H7 (cell line): ENCODE data around the gene CCL5. TPM values are rescaled to one million over a fixed set of nuclear protein-coding genes. Genes with fewer than 3 reads are reported as not detected.

Experiments
- DNase-seq: peaks from one replicate; pipeline ENCODE4 v3.0.0; 2012
- H3K27me3 ChIP-seq: 2 replicates; pipeline ENCODE4 v1.6.0; 2011; ENCODE audit warnings: mild to moderate bottlenecking, low read length; ENCODE audit not compliant: control insufficient read depth, insufficient read depth
- H3K36me3 ChIP-seq: replicated peaks from 2 replicates; pipeline ENCODE4 v1.5.1; 2011; ENCODE audit warnings: low read length; ENCODE audit not compliant: control insufficient read depth, insufficient read depth
- H3K4me3 ChIP-seq: 2 replicates; pipeline ENCODE4 v1.5.1; 2011; ENCODE audit warnings: low read depth, mild to moderate bottlenecking, control low read depth, low read length, moderate library complexity; ENCODE audit not compliant: insufficient read depth
- total RNA-seq: library from RNA; depleted of rRNA; stranded (reverse); fragments of >200 nt; shearing (Covaris generic); gene quantifications from 2 replicates; pipeline ENCODE4 v1.2.3, GENCODE V29; 2014

The CCL5 gene
- total RNA-seq, 1 experiment from 2014 or later: not detected

- no peaks in the 10 kb centered on the region for H3K27me3 ChIP-seq
- no peak for DNase-seq
- no peak overlapping the region for H3K4me3 ChIP-seq
- H3K36me3 ChIP-seq: no peaks in the 10 kb centered on the region
Observed at GRCh38 chr17:35866341-35866950, 13.7 kb downstream of the CCL5 start.

DNA sequence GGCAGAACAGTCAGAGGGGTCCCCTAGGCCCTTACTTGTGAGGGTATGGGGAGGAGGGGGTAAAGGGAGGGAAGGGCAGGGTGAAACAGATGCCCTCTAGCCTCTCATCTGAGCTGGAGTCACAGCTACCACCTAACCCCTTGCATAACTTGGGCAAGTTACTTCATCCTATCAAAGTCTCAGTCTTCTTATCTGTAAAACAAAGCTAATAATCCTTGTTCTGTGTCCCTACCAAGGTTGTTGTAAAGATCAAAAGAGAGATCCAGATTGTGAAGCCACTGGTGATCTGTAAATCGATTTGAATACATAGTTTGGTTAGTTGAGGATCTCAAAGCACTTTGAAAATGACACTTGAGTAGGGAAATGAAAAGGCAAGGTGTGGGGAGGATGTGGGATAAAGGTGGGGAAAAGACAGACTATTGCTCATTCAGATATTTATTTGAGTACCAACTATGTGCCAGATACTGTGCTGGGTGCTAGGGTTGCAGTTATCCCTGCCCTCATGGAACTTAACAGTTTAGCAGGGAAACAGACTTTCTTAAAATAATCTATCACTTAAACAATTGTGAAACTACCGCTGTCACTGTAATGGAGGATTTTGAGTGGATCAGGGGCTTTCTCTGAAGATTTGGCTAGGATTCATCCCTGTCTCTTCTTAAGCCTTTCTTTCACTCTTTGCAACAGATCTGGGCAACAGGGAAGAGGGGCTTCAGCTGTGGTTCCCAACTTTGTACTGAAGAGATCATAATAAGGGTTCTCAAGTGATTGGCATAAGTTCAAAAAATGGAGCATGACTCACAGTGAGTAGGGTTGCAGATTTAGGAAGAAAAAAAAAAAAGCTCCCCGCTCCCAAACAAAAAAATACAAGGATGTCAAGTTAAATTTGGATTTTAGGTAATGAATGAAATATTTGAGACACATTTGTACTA is 14.5 kb downstream of the CCL5 start:
- H3K4me3 ChIP-seq: no peak overlapping the region
- H3K27me3 ChIP-seq: no peaks in the 10 kb centered on the region
- no peak for DNase-seq
- no peaks in the 10 kb centered on the region for H3K36me3 ChIP-seq

- Histone ChIP-seq H3K4me3 (no peak overlapping the region), H3K36me3 (no peaks in the 10 kb centered on the region), H3K27me3 (no peaks in the 10 kb centered on the region)
- DNase-seq: no peak
Observed at GRCh38 chr17:35864853-35865252, 15.3 kb downstream of the CCL5 start.

DNA sequence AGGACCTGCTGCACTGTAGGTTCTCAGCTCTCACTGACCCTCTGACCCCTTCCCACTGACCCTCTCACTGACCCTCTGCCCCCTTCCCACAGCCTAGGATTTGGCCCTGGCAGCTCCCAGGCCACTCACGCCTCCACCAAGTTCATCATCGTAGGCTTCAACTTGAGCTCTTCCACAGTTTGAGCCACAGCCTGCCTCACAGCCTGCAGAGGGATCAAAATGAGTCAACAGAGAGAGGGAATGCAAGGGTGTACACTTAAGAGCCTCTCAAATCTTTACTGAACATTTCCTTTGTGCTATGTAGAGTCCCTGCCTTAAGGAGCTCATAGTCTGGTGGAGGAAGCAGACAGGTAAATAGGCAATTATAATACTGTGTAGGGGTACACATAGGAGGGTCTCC is 23.6 kb downstream of the CCL5 start:
- Histone ChIP-seq H3K4me3 (no peak overlapping the region), H3K36me3 (no peaks in the 10 kb centered on the region; the same call in 1 of the 2 replicates), H3K27me3 (no peaks in the 10 kb centered on the region)
- no peak for DNase-seq

GRCh38 chr17:35855965-35856364 is 24.2 kb downstream of the CCL5 start:
- no peaks in the 10 kb centered on the region for H3K27me3 ChIP-seq
- no peaks in the 10 kb centered on the region; the same call in 1 of the 2 replicates for H3K36me3 ChIP-seq
- DNase-seq: no peak
- no peak overlapping the region for H3K4me3 ChIP-seq

DNA sequence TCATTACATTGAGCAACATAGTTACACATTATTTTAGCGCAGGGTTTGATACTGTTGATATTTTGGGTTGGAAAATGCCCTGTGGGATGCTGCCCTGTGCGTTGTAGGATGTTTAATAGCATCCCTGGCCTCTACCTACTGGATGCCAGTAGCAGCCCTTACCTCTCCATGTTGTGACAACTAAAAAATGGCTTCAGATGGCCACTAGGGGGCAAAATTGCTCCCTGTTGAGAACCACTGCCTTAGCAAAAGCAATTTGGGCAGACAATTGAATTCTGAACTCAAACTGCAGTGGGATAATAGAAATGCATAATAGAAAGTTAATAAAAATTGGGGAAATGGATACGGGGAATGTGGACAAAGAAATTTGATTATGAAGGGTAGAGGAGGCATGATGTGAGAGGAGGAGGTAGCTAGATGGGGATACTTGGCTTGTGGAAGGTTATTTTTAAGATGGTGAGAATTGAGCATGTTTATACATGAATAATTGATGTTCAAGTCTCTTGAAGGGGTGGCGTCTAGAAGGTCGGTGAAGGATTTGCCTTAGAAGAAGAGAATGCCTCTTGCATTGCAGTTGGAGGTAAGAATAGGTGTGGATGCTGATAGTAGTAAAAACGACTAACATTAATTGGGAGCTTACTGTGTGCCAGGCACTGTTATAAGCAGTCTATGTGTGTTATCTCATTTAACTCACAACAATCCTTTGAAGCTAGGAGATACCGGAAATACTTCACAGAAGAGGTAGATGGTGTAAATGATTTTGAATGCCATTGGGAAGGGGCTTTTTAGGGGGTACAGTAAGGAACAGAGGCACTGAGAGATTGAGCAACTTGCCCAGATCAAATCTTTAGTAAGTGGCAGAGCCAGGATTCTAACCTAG is 30.5 kb downstream of the CCL5 start:
- DNase-seq: peak; percentile 73
- Histone ChIP-seq H3K36me3 (peaks cover 10% of the 10 kb centered on the region), H3K4me3 (no peak overlapping the region), H3K27me3 (no peaks in the 10 kb centered on the region)

DNA sequence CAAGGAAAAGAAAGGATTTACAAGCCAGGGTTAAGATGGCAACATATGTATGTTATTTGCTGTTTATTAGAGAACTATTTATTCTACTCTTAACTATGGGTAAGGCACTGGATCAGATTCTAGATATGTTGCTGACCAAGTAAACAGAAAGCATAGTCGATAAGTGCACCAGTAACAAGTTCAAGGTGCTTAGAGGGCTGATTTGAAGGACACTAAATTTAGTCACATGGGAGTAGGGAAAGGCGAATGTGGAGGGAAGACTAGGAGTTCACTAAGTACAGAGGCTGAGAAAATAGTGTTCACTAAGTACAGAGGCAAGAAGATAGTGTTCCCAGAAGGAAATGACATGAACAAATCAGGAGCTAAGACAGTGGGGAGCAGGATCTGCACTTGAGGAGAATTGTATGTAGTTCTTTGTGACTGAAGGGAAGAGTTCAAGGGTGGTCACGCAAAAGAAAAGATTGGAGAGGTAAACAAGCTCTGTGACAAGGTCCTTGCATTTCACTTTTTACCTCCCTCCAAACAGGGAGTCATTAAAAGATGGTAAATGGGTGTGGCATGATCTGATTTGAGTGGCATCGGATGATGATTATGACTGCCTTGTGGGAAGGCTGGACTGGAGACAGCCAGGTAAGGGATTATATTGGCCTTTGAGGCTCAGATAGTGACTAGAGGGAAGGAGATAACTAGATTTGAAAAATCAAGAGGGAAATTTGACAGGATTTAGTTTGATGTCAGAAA is 32.4 kb downstream of the CCL5 start:
- no peak for DNase-seq
- H3K36me3 ChIP-seq: peaks cover 23% of the 10 kb centered on the region
- H3K4me3 ChIP-seq: no peak overlapping the region
- no peaks in the 10 kb centered on the region for H3K27me3 ChIP-seq

DNA sequence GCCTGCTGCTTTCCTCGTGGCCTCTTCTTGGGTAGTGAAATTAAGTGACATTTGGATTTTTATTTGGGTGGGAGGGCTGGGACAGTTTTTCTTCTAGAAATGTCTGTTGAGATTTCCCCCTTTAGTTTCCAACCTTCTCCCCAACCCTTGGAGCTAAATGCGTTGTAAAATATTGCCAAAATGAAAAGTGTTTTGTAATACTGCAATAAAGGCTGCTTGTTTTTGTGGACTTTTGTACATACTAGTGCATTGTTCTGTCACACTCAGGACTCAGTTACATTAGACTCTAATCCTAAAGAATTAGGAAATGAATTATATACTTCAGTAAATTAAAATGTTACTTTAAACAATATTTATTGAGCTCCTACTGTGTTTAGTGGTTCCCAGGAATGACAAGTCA is 33.2 kb downstream of the CCL5 start:
- Histone ChIP-seq H3K4me3 (no peak overlapping the region), H3K36me3 (peaks cover 27% of the 10 kb centered on the region), H3K27me3 (no peaks in the 10 kb centered on the region)
- DNase-seq: no peak

DNA sequence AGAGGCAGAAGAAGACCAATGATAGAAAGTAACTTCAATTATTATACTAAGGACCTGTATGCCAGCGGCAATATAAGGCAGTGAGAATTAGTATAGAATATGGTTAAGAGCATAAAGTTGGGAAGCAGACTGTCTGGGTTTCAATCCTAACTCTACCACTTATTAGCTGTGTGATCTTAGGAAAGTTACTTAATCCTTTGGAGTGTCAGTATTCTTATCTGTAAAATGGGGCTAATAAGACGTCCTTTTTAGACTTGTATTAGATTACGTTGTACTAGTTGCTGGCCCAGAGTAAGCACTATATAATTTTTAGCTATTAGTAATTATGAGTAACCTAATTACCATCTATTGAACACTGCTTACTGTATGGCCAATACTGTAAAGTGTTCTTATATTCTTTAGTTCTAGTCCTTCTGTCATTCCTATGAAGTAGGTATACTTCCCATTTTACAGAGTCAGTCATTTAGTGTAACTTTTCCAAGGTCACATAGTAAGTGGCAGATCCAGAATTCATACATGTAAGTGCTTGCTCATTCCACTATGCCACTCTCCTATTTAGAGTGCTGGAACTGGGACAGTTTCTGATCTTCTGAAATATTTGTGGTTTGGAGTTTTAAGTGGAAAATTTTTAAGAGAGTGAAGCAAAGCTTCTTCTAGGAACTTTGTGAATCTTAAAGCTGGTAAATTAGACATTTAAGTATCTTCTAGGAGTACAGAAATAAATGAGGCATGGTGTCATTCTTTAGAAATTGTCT is 33.9 kb downstream of the CCL5 start:
- H3K27me3 ChIP-seq: no peaks in the 10 kb centered on the region
- no peak for DNase-seq
- H3K36me3 ChIP-seq: peaks cover 27% of the 10 kb centered on the region
- H3K4me3 ChIP-seq: no peak overlapping the region

DNA sequence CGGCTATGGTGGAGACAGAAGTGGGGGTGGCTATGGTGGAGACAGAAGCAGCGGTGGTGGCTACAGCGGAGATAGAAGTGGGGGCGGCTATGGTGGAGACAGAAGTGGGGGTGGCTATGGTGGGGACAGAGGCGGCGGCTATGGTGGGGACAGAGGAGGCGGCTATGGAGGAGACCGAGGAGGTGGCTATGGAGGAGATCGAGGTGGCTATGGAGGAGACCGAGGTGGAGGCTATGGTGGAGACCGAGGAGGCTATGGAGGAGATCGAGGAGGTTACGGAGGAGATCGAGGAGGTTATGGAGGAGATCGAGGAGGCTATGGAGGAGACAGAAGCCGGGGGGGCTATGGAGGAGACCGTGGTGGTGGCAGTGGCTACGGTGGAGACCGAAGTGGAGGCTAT is 35.6 kb downstream of the CCL5 start:
- no peak for DNase-seq
- H3K4me3 ChIP-seq: no peak overlapping the region
- H3K27me3 ChIP-seq: no peaks in the 10 kb centered on the region
- peaks cover 32% of the 10 kb centered on the region for H3K36me3 ChIP-seq

DNA sequence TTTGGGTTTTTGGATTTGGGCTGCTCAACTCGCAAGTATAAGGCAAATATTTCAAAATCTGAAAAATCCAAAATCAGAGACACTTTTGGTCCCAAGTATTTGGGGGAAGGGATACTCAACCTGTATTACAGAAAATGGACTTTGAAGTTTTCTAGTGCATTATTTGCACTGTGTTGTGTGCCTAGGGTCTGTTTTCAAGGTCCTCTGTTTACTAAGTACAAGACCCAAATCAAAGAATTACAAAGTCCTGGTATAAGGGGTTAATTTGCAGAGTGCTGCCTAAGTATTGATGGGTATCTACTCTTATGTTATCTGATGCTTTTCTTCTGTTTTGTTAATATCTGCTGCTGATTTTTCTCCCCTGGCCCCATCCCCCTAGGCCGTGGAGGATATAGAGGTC is 36.5 kb downstream of the CCL5 start:
- peaks cover 34% of the 10 kb centered on the region for H3K36me3 ChIP-seq
- no peaks in the 10 kb centered on the region for H3K27me3 ChIP-seq
- no peak for DNase-seq
- no peak overlapping the region for H3K4me3 ChIP-seq

GRCh38 chr17:35842239-35842638 is 37.9 kb downstream of the CCL5 start:
- no peaks in the 10 kb centered on the region for H3K27me3 ChIP-seq
- no peak overlapping the region for H3K4me3 ChIP-seq
- peaks cover 42% of the 10 kb centered on the region for H3K36me3 ChIP-seq
- no peak for DNase-seq

GRCh38 chr17:35841505-35841904 is 38.7 kb downstream of the CCL5 start:
- H3K36me3 ChIP-seq: peaks cover 44% of the 10 kb centered on the region

More at GRCh38 chr17:35841505-35841904, 38.7 kb downstream of the CCL5 start:
- Histone ChIP-seq H3K27me3 (no peaks in the 10 kb centered on the region), H3K4me3 (no peak overlapping the region)
- DNase-seq: no peak
